Measurements from ENCODE around the gene LRRC4B.

- TF ChIP-seq REST (tag by site-specific recombination; IDR thresholded peaks at IDR 0.05) (no peak), MYNN (tag by site-specific recombination; IDR thresholded peaks at IDR 0.05; ENCODE audit: borderline replicate concordance) (no peak), BCL11A (tag by site-specific recombination; IDR thresholded peaks at IDR 0.05; ENCODE audit: low read depth) (no peak), ZSCAN23 (tag by site-specific recombination; IDR thresholded peaks at IDR 0.05) (no peak), ZNF624 (tag by site-specific recombination; IDR thresholded peaks at IDR 0.05) (no peak)
- TF ChIP-seq, protein P1, sequence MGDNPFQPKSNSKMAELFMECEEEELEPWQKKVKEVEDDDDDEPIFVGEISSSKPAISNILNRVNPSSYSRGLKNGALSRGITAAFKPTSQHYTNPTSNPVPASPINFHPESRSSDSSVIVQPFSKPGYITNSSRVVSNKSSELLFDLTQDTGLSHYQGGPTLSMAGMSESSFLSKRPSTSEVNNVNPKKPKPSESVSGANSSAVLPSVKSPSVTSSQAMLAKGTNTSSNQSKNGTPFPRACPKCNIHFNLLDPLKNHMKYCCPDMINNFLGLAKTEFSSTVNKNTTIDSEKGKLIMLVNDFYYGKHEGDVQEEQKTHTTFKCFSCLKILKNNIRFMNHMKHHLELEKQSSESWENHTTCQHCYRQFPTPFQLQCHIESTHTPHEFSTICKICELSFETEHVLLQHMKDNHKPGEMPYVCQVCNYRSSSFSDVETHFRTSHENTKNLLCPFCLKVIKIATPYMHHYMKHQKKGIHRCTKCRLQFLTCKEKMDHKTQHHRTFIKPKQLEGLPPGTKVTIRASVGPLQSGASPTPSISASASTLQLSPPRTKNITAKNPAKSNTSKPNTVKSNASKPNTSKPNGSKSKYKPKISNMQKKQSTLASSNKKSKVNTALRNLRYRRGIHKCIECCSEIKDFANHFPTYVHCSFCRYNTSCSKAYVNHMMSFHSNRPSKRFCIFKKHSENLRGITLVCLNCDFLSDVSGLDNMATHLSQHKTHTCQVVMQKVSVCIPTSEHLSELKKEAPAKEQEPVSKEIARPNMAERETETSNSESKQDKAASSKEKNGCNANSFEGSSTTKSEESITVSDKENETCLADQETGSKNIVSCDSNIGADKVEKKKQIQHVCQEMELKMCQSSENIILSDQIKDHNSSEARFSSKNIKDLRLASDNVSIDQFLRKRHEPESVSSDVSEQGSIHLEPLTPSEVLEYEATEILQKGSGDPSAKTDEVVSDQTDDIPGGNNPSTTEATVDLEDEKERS (tag by site-specific recombination; IDR thresholded peaks at IDR 0.05) = no peak
- TF ChIP-seq, protein P2, sequence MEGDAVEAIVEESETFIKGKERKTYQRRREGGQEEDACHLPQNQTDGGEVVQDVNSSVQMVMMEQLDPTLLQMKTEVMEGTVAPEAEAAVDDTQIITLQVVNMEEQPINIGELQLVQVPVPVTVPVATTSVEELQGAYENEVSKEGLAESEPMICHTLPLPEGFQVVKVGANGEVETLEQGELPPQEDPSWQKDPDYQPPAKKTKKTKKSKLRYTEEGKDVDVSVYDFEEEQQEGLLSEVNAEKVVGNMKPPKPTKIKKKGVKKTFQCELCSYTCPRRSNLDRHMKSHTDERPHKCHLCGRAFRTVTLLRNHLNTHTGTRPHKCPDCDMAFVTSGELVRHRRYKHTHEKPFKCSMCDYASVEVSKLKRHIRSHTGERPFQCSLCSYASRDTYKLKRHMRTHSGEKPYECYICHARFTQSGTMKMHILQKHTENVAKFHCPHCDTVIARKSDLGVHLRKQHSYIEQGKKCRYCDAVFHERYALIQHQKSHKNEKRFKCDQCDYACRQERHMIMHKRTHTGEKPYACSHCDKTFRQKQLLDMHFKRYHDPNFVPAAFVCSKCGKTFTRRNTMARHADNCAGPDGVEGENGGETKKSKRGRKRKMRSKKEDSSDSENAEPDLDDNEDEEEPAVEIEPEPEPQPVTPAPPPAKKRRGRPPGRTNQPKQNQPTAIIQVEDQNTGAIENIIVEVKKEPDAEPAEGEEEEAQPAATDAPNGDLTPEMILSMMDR (tag by site-specific recombination; IDR thresholded peaks at IDR 0.05) = no peak
Observed at GRCh38 chr19:50567882-50568727, at the start of gene LRRC4B.
